Lower leg skin (tissue), 3 donors: Measurements from ENCODE around the gene C1orf115.

Experiments
- POLR2A ChIP-seq, 2 donors: fragments of 450-650 bp; IDR thresholded peaks; one replicate each; pipeline ENCODE4 v1.6.1; 2016 to 2017; ENCODE audit warnings: antibody characterized with exemption in 2 of 2, mild to moderate bottlenecking in 1 of 2, moderate library complexity in 1 of 2
- TF ChIP-seq, protein P1 (sequence below), 3 donors: fragments of 450-650 bp; IDR thresholded peaks; one replicate each; pipeline ENCODE4 v1.5.1; 2016; ENCODE audit warnings: antibody characterized with exemption in 3 of 3, mild to moderate bottlenecking in 3 of 3, moderate library complexity in 2 of 3

DNA sequence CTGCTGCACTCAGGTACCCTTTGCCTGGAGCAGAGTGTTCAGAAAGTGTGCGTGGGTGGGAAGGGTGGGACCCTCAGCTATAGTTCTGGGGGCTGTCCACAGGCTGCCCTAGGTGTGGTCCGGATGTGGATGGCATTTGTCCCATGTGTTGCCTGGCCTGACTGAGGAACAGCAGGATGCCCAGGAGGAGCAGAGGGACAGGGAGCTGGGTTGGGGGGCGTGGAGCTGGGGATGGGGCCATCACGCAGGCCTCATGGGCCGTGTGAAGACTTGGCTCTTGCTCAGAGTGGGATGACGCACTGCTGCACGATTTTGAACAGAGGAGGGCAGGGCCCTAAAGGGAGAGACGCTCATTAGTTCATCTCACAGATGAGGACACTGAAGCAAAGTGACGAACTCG lies 17.0 kb downstream of the C1orf115 start:
- TF ChIP-seq, protein P1, sequence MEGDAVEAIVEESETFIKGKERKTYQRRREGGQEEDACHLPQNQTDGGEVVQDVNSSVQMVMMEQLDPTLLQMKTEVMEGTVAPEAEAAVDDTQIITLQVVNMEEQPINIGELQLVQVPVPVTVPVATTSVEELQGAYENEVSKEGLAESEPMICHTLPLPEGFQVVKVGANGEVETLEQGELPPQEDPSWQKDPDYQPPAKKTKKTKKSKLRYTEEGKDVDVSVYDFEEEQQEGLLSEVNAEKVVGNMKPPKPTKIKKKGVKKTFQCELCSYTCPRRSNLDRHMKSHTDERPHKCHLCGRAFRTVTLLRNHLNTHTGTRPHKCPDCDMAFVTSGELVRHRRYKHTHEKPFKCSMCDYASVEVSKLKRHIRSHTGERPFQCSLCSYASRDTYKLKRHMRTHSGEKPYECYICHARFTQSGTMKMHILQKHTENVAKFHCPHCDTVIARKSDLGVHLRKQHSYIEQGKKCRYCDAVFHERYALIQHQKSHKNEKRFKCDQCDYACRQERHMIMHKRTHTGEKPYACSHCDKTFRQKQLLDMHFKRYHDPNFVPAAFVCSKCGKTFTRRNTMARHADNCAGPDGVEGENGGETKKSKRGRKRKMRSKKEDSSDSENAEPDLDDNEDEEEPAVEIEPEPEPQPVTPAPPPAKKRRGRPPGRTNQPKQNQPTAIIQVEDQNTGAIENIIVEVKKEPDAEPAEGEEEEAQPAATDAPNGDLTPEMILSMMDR (IDR thresholded peaks at IDR 0.05): no peak
- no peak for TF ChIP-seq POLR2A (IDR thresholded peaks at IDR 0.05)
